K562 (cell line): ENCODE measurements around the gene PACC1. TPM values are rescaled to one million over a fixed set of nuclear protein-coding genes. Genes with fewer than 3 reads are reported as not detected.

Experiments used
- BDP1 ChIP-seq: IDR thresholded peaks from 3 replicates; pipeline ENCODE4 v1.6.1; 2011; ENCODE audit not compliant: insufficient read length, insufficient read depth
- CAMTA2 ChIP-seq: fragments of 250-450 bp; sonication (Bioruptor Pico); conservative IDR thresholded peaks from 2 replicates; pipeline ENCODE4 v1.5.1; 2022
- CBFB ChIP-seq: sonication (generic); formaldehyde crosslinking; IDR thresholded peaks from 2 replicates; pipeline ENCODE4 v1.4.0; 2020; ENCODE audit warnings: mild to moderate bottlenecking, missing genetic modification reagents
- CCNT2 ChIP-seq: IDR thresholded peaks from 2 replicates; pipeline ENCODE4 v1.6.1; 2011; ENCODE audit warnings: borderline replicate concordance, low read depth, mild to moderate bottlenecking, moderate library complexity, mixed read lengths, low read length; ENCODE audit not compliant: insufficient read length; ENCODE audit errors: extremely low read depth
- CXXC5 ChIP-seq: fragments of 250-450 bp; sonication (Bioruptor Pico); IDR thresholded peaks from 2 replicates; pipeline ENCODE4 v1.8.0; 2022; ENCODE audit warnings: inconsistent platforms, mild to moderate bottlenecking, moderate library complexity
- EP300 ChIP-seq: IDR thresholded peaks from 2 replicates; pipeline ENCODE4 v1.6.1; 2012; ENCODE audit warnings: low read length, improper control_type of control experiment
- EP400 ChIP-seq: fragments of 450-650 bp; IDR thresholded peaks from 2 replicates; pipeline ENCODE4 v1.6.1; 2017; ENCODE audit warnings: antibody characterized with exemption, mild to moderate bottlenecking, moderate library complexity
- ESRRB ChIP-seq: fragments of 250-450 bp; sonication (Bioruptor Pico); IDR thresholded peaks from 2 replicates; pipeline ENCODE4 v1.5.0; 2020; ENCODE audit warnings: mild to moderate bottlenecking, moderate library complexity, borderline replicate concordance
- EZH2 ChIP-seq: IDR thresholded peaks from 2 replicates; pipeline ENCODE4 v1.6.1; 2012; ENCODE audit warnings: low read depth, mild to moderate bottlenecking, inconsistent platforms, low read length, borderline replicate concordance
- FOS ChIP-seq: IDR thresholded peaks from 3 replicates; pipeline ENCODE4 v1.6.1; 2011; ENCODE audit not compliant: insufficient read length; ENCODE audit errors: extremely low read depth
- FOXA1 ChIP-seq: fragments of 450-650 bp; IDR thresholded peaks from 2 replicates; pipeline ENCODE4 v1.6.1; 2016; ENCODE audit warnings: mild to moderate bottlenecking, borderline replicate concordance
- HMG20B ChIP-seq: fragments of 250-450 bp; sonication (Bioruptor Pico); IDR thresholded peaks from 2 replicates; pipeline ENCODE4 v1.5.0; 2021; ENCODE audit warnings: mild to moderate bottlenecking
- JUN ChIP-seq, 2 experiments: sonication (generic) in 1 of 2; formaldehyde crosslinking in 1 of 2; IDR thresholded peaks; 2 replicates each; pipeline versions ENCODE4 v1.6.1 to v1.8.0; 2012 to 2022; ENCODE audit warnings: borderline replicate concordance in 2 of 2, mild to moderate bottlenecking in 2 of 2, improper control_type of control experiment in 1 of 2, low read depth in 1 of 2, low read length in 1 of 2, missing genetic modification reagents in 1 of 2
- KLF10 ChIP-seq: fragments of 250-450 bp; sonication (Bioruptor Pico); IDR thresholded peaks from 2 replicates; pipeline ENCODE4 v1.6.1; 2021; ENCODE audit warnings: matching md5 sums
- MECOM ChIP-seq: fragments of 250-450 bp; sonication (Bioruptor Pico); IDR thresholded peaks from 2 replicates; pipeline ENCODE4 v1.8.0; 2022; ENCODE audit warnings: inconsistent platforms
- NCOA1 ChIP-seq: fragments of 450-650 bp; IDR thresholded peaks from 2 replicates; pipeline ENCODE4 v1.6.1; 2016; ENCODE audit warnings: low read depth
- RB1 ChIP-seq: fragments of 450-650 bp; IDR thresholded peaks from 2 replicates; pipeline ENCODE4 v1.6.1; 2017; ENCODE audit warnings: low read depth, mild to moderate bottlenecking
- SPI1 ChIP-seq: IDR thresholded peaks from 2 replicates; pipeline ENCODE4 v1.6.1; 2011; ENCODE audit warnings: low read depth, low read length, control low read depth, borderline replicate concordance
- ZBTB33 ChIP-seq: sonication (generic); formaldehyde crosslinking; IDR thresholded peaks from 2 replicates; pipeline ENCODE4 v1.8.1; 2023; ENCODE audit warnings: mild to moderate bottlenecking, missing genetic modification reagents
- ZFP1 ChIP-seq: fragments of 450-650 bp; formaldehyde crosslinking; IDR thresholded peaks from 2 replicates; pipeline ENCODE4 v1.4.0; 2020; ENCODE audit warnings: mild to moderate bottlenecking, mixed read lengths
- ZFPM2 ChIP-seq: fragments of 250-450 bp; sonication (Bioruptor Pico); IDR thresholded peaks from 2 replicates; pipeline ENCODE4 v1.5.1; 2022; ENCODE audit warnings: mild to moderate bottlenecking
- ZNF133 ChIP-seq: fragments of 250-450 bp; sonication (Bioruptor Pico); IDR thresholded peaks from 2 replicates; pipeline ENCODE4 v1.4.0; 2020; ENCODE audit warnings: mild to moderate bottlenecking
- ZNF143 ChIP-seq: sonication (generic); formaldehyde crosslinking; IDR thresholded peaks from 2 replicates; pipeline ENCODE4 v1.9.0; 2022; ENCODE audit warnings: mild to moderate bottlenecking, missing genetic modification reagents
- ZNF316 ChIP-seq: fragments of 450-650 bp; IDR thresholded peaks from 2 replicates; pipeline ENCODE4 v1.6.1; 2016
- ZNF639 ChIP-seq, 2 experiments: fragments of 200-800 bp in 1 of 2; sonication (Bioruptor generic) in 1 of 2; sonication (generic) in 1 of 2; formaldehyde crosslinking in 1 of 2; IDR thresholded peaks in 1 of 2; conservative IDR thresholded peaks in 1 of 2; 2 replicates each; pipeline versions ENCODE4 v1.5.0 to v1.6.1; 2016 to 2020; ENCODE audit warnings: missing compliant biosample characterization in 1 of 2, missing genetic modification characterization in 1 of 2, missing genetic modification reagents in 1 of 2
- ZSCAN32 ChIP-seq: fragments of 450-650 bp; formaldehyde crosslinking; IDR thresholded peaks from 2 replicates; pipeline ENCODE4 v1.4.0; 2020; ENCODE audit warnings: mild to moderate bottlenecking, moderate library complexity
- polyA plus RNA-seq, 8 experiments: library from polyadenylated mRNA; depleted of rRNA in 4 of 8; stranded (reverse) in 5 of 8; unstranded in 3 of 8; fragments of >200 nt; fragmentation: Nextera tagmentation in 2 of 8; fragmentation: Illumina TruSeq in 1 of 8; extraction: Ambion mirVana in 2 of 8; extraction: Trizol in 1 of 8; gene quantifications; 2 replicates each; pipeline versions ENCODE4 v1.2.1 to v1.2.3, GENCODE V29; 2011 to 2014; ENCODE audit warnings: inconsistent platforms in 1 of 8, missing spikeins in 1 of 8
- total RNA-seq, 7 experiments: library from RNA; depleted of rRNA in 6 of 7; stranded (reverse); fragments of >200 nt in 6 of 7; fragmentation: Illumina TruSeq in 2 of 7; extraction: Trizol in 2 of 7; gene quantifications; 2 replicates each; pipeline versions ENCODE4 v1.2.1 to v1.2.3, GENCODE V29; 2011 to 2021; ENCODE audit warnings: low replicate concordance in 1 of 7
- TF ChIP-seq, protein P1 (sequence below), 3 experiments: fragments of 200-800 bp in 1 of 3; sonication (Bioruptor generic) in 1 of 3; sonication (generic) in 1 of 3; formaldehyde crosslinking in 1 of 3; IDR thresholded peaks; 2 replicates each; pipeline versions ENCODE4 v1.6.1 to v1.8.0; 2016 to 2022; ENCODE audit warnings: mild to moderate bottlenecking in 2 of 3, missing compliant biosample characterization in 2 of 3, missing genetic modification characterization in 2 of 3, missing genetic modification reagents in 1 of 3

The PACC1 gene
- total and polyA plus RNA-seq, 9 of the 15 experiments (the other 6 are each of a cell fraction or from before 2014, with no cell fraction given): 7.1 to 19.3 (median 14.9) TPM

DNA sequence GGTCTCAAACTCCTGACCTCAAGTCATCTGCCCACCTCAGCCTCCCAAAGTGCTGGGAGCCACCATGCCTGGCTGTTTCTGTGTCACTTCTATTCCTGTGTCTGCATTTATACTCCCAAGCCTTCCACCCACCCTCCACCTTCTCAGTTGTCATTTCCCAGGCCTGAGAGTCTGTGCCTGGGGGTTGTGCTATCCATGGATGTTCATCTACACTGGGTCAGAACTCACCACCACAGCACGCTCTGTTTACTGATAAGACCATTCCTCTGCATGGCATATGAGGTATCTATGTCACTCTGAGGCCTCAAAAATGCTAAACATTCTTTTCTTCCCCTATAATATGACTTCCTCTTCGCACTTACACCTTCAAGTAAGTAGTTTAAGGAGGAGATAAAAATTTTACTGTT, 24.1 kb upstream of the PACC1 start (continued):
- TF ChIP-seq ZNF639 (CRISPR knock-in tag; conservative IDR thresholded peaks at IDR 0.05 in 1 of 2, IDR thresholded peaks at IDR 0.05 in 1 of 2) (no peak), HMG20B (no peak), EZH2 (no peak), CAMTA2 (no peak), RB1 (no peak), ZFPM2 (CRISPR knock-in tag) (no peak), ZSCAN32 (CRISPR knock-in tag) (peak; percentile 72; the same call in 1 of the 2 replicates), ZBTB33 (no peak), EP400 (no peak), ZFP1 (CRISPR knock-in tag) (no peak), EP300 (peak; percentile 53; the same call in 1 of the 2 replicates), NCOA1 (peak; percentile 12; the same call in 1 of the 2 replicates), BDP1 (no peak), SPI1 (peak; percentile 54; the same call in 1 of the 2 replicates), FOS (no peak), MECOM (CRISPR knock-in tag) (0 out of 2 replicates have a peak, but pooled peaks have one; percentile 39), CBFB (CRISPR knock-in tag) (no peak), ZNF143 (CRISPR knock-in tag) (no peak), CCNT2 (no peak), JUN (IDR thresholded peaks at IDR 0.05; ENCODE audit: borderline replicate concordance, low read depth, low read length) (no peak), JUN (CRISPR knock-in tag; IDR thresholded peaks at IDR 0.05; ENCODE audit: borderline replicate concordance) (no peak), KLF10 (no peak), ESRRB (no peak), ZNF316 (no peak), FOXA1 (no peak), ZNF133 (no peak), CXXC5 (CRISPR knock-in tag) (0 out of 2 replicates have a peak, but pooled peaks have one; percentile 20)
- TF ChIP-seq, protein P1, sequence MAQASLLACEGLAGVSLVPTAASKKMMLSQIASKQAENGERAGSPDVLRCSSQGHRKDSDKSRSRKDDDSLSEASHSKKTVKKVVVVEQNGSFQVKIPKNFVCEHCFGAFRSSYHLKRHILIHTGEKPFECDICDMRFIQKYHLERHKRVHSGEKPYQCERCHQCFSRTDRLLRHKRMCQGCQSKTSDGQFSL (CRISPR knock-in tag; IDR thresholded peaks at IDR 0.05): no peak
- TF ChIP-seq, protein P1 (tag; IDR thresholded peaks at IDR 0.05): no peak
